ENCODE results near the gene LOXHD1. TPM values are rescaled to one million over a fixed set of nuclear protein-coding genes. Genes with fewer than 3 reads are reported as not detected.

Gene LOXHD1
- total and polyA plus RNA-seq, 10 of the 15 experiments (the other 5 are each of a cell fraction or from before 2014, with no cell fraction given): not detected

DNA sequence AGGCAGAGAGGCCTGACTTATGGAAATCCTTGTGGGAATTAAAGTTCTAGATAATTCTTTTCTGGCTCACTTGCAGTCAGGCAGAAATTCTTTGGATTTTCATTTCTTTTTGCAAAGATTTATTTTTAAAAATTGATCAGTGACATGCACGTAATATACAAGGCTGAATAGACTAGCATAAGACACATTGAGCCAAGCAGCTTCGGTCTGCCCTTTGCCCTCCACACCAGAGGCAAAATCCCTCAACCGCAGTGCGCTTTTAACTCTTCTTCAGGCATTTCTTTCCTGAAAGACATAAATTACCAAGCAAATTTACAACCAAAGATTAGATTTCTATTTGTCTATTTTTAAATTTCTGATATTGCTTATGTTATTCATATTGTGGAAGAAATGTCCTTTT lies 227.9 kb downstream of the LOXHD1 start (continued):
- TF ChIP-seq, protein P1, sequence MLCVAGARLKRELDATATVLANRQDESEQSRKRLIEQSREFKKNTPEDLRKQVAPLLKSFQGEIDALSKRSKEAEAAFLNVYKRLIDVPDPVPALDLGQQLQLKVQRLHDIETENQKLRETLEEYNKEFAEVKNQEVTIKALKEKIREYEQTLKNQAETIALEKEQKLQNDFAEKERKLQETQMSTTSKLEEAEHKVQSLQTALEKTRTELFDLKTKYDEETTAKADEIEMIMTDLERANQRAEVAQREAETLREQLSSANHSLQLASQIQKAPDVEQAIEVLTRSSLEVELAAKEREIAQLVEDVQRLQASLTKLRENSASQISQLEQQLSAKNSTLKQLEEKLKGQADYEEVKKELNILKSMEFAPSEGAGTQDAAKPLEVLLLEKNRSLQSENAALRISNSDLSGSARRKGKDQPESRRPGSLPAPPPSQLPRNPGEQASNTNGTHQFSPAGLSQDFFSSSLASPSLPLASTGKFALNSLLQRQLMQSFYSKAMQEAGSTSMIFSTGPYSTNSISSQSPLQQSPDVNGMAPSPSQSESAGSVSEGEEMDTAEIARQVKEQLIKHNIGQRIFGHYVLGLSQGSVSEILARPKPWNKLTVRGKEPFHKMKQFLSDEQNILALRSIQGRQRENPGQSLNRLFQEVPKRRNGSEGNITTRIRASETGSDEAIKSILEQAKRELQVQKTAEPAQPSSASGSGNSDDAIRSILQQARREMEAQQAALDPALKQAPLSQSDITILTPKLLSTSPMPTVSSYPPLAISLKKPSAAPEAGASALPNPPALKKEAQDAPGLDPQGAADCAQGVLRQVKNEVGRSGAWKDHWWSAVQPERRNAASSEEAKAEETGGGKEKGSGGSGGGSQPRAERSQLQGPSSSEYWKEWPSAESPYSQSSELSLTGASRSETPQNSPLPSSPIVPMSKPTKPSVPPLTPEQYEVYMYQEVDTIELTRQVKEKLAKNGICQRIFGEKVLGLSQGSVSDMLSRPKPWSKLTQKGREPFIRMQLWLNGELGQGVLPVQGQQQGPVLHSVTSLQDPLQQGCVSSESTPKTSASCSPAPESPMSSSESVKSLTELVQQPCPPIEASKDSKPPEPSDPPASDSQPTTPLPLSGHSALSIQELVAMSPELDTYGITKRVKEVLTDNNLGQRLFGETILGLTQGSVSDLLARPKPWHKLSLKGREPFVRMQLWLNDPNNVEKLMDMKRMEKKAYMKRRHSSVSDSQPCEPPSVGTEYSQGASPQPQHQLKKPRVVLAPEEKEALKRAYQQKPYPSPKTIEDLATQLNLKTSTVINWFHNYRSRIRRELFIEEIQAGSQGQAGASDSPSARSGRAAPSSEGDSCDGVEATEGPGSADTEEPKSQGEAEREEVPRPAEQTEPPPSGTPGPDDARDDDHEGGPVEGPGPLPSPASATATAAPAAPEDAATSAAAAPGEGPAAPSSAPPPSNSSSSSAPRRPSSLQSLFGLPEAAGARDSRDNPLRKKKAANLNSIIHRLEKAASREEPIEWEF (IDR thresholded peaks at IDR 0.05; ENCODE audit: insufficient replicate concordance, low read depth, low read length): no peak
- no peak for TF ChIP-seq EP300 (IDR thresholded peaks at IDR 0.05; ENCODE audit: borderline replicate concordance in 1 of 2, control insufficient read depth in 1 of 2, low read depth in 2 of 2, low read length in 2 of 2)
- TF ChIP-seq NRF1 (conservative IDR thresholded peaks at IDR 0.05; ENCODE audit: low read depth, low read length): no peak
- TF ChIP-seq, protein P2, sequence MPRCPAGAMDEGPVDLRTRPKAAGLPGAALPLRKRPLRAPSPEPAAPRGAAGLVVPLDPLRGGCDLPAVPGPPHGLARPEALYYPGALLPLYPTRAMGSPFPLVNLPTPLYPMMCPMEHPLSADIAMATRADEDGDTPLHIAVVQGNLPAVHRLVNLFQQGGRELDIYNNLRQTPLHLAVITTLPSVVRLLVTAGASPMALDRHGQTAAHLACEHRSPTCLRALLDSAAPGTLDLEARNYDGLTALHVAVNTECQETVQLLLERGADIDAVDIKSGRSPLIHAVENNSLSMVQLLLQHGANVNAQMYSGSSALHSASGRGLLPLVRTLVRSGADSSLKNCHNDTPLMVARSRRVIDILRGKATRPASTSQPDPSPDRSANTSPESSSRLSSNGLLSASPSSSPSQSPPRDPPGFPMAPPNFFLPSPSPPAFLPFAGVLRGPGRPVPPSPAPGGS (IDR thresholded peaks at IDR 0.05; ENCODE audit: borderline replicate concordance, insufficient read depth, low read depth, low read length, poor library complexity, severe bottlenecking): no peak
- TF ChIP-seq ZBED1 (IDR thresholded peaks at IDR 0.05; ENCODE audit: borderline replicate concordance): no peak
- no peak for TF ChIP-seq POU2F2 (IDR thresholded peaks at IDR 0.05; ENCODE audit: borderline replicate concordance, low read depth, low read length)
- TF ChIP-seq IKZF2 (IDR thresholded peaks at IDR 0.05): no peak
- TF ChIP-seq ZNF217 (IDR thresholded peaks at IDR 0.05): no peak
- TF ChIP-seq PAX8 (IDR thresholded peaks at IDR 0.05): no peak
- TF ChIP-seq HCFC1 (IDR thresholded peaks at IDR 0.05; ENCODE audit: low read length): no peak
- TF ChIP-seq KDM1A (IDR thresholded peaks at IDR 0.05; ENCODE audit: borderline replicate concordance): no peak

Data from GM12878 (cell line).